ENCODE measurements around the gene PIWIL1.

The PIWIL1 gene

GRCh38 chr12:130413909-130414308 lies 76.2 kb downstream of the PIWIL1 start:
- Histone ChIP-seq H3K36me3 (no peaks in the 10 kb centered on the region), H3K27me3 (ENCODE audit: insufficient read depth, low read depth, severe bottlenecking) (no peaks in the 10 kb centered on the region), H3K4me3 (ENCODE audit: low read depth, low read length) (no peak overlapping the region), H3K27ac (no peak overlapping the region), H3K9me3 (ENCODE audit: severe bottlenecking) (no peaks in the 10 kb centered on the region)
- DNase-seq: no peak
- TF ChIP-seq CTCF (IDR thresholded peaks at IDR 0.05; ENCODE audit: low read depth, low read length): no peak

GRCh38 chr12:130414381-130414780 lies 76.7 kb downstream of the PIWIL1 start:
- Histone ChIP-seq H3K9me3 (ENCODE audit: severe bottlenecking) (no peaks in the 10 kb centered on the region), H3K4me3 (ENCODE audit: low read depth, low read length) (no peak overlapping the region), H3K27ac (no peak overlapping the region), H3K36me3 (no peaks in the 10 kb centered on the region), H3K27me3 (ENCODE audit: insufficient read depth, low read depth, severe bottlenecking) (no peaks in the 10 kb centered on the region)
- no peak for DNase-seq
- TF ChIP-seq CTCF (IDR thresholded peaks at IDR 0.05; ENCODE audit: low read depth, low read length): no peak

GRCh38 chr12:130418251-130418650 lies 80.6 kb downstream of the PIWIL1 start:
- TF ChIP-seq CTCF (IDR thresholded peaks at IDR 0.05; ENCODE audit: low read depth, low read length): no peak
- no peak overlapping the region for H3K27ac ChIP-seq
- H3K9me3 ChIP-seq (ENCODE audit: severe bottlenecking): no peaks in the 10 kb centered on the region
- no peaks in the 10 kb centered on the region for H3K27me3 ChIP-seq (ENCODE audit: insufficient read depth, low read depth, severe bottlenecking)
- no peak overlapping the region for H3K4me3 ChIP-seq (ENCODE audit: low read depth, low read length)
- no peak for DNase-seq
- no peaks in the 10 kb centered on the region for H3K36me3 ChIP-seq

GRCh38 chr12:130419116-130419515 lies 81.4 kb downstream of the PIWIL1 start:
- Histone ChIP-seq H3K27me3 (ENCODE audit: insufficient read depth, low read depth, severe bottlenecking) (no peaks in the 10 kb centered on the region), H3K4me3 (ENCODE audit: low read depth, low read length) (no peak overlapping the region), H3K27ac (no peak overlapping the region), H3K9me3 (ENCODE audit: severe bottlenecking) (no peaks in the 10 kb centered on the region), H3K36me3 (no peaks in the 10 kb centered on the region)
- no peak for DNase-seq
- TF ChIP-seq CTCF (IDR thresholded peaks at IDR 0.05; ENCODE audit: low read depth, low read length): no peak

GRCh38 chr12:130420071-130420470 lies 82.4 kb downstream of the PIWIL1 start:
- no peak for DNase-seq
- Histone ChIP-seq H3K27ac (no peak overlapping the region), H3K4me3 (ENCODE audit: low read depth, low read length) (no peak overlapping the region), H3K9me3 (ENCODE audit: severe bottlenecking) (no peaks in the 10 kb centered on the region), H3K36me3 (no peaks in the 10 kb centered on the region), H3K27me3 (ENCODE audit: insufficient read depth, low read depth, severe bottlenecking) (no peaks in the 10 kb centered on the region)
- no peak for TF ChIP-seq CTCF (IDR thresholded peaks at IDR 0.05; ENCODE audit: low read depth, low read length)

GRCh38 chr12:130421896-130422295 lies 84.2 kb downstream of the PIWIL1 start:
- H3K36me3 ChIP-seq: no peaks in the 10 kb centered on the region
- no peak for TF ChIP-seq CTCF (IDR thresholded peaks at IDR 0.05; ENCODE audit: low read depth, low read length)
- H3K27ac ChIP-seq: no peak overlapping the region
- H3K4me3 ChIP-seq (ENCODE audit: low read depth, low read length): no peak overlapping the region
- H3K27me3 ChIP-seq (ENCODE audit: insufficient read depth, low read depth, severe bottlenecking): no peaks in the 10 kb centered on the region
- DNase-seq: no peak
- H3K9me3 ChIP-seq (ENCODE audit: severe bottlenecking): no peaks in the 10 kb centered on the region

All from WERI-Rb-1 (cell line).